ENCODE data around the gene MFSD6. TPM values are rescaled to one million over a fixed set of nuclear protein-coding genes. Genes with fewer than 3 reads are reported as not detected.
A peak's percentile ranks its signal among the peaks of the same experiment; 100 is the strongest.

MFSD6 gene
- total RNA-seq, 2 donors from 2014 or later, result 1.2 to 3.2 TPM

GRCh38 chr2:190533175-190533967 lies 125.2 kb downstream of the MFSD6 start:
- Histone ChIP-seq H3K4me3 (ENCODE audit: low read length) (peak overlapping the region; percentile 84), H3K4me1 (ENCODE audit: control insufficient read depth, insufficient read depth, low read length) (peaks cover 8% of the 10 kb centered on the region), H3K27me3 (ENCODE audit: control insufficient read depth, insufficient read depth, low read length, poor library complexity, severe bottlenecking) (no peaks in the 10 kb centered on the region), H3K36me3 (ENCODE audit: control insufficient read depth, insufficient read depth, low read length) (no peaks in the 10 kb centered on the region), H3K27ac (ENCODE audit: low read depth, low read length) (no peak overlapping the region), H3K9ac (ENCODE audit: extremely low read depth, low read length, poor library complexity, severe bottlenecking) (no peak overlapping the region), H3K9me3 (ENCODE audit: control insufficient read depth, low read length) (peaks cover 15% of the 10 kb centered on the region)
- Mint-ChIP-seq H3K9me3 (peaks cover 15% of the 10 kb centered on the region), H3K27me3 (ENCODE audit: insufficient read depth) (peaks cover 5% of the 10 kb centered on the region), H3K4me1 (peaks cover 24% of the 10 kb centered on the region), H3K27ac (no peak overlapping the region), H3K36me3 (ENCODE audit: low read depth) (peaks cover 10% of the 10 kb centered on the region), H3K4me3 (peak overlapping the region; percentile 73)
- no peak for DNase-seq
- TF ChIP-seq CTCF (conservative IDR thresholded peaks at IDR 0.05), result no peak
- 88 to 90% methylated on average over 6 to 10 of the region's 10 CpGs for WGBS, 2 experiments (ENCODE audit: insufficient coverage in 1 of 2, insufficient read length in 1 of 2)

GRCh38 chr2:190533968-190534309 lies 125.8 kb downstream of the MFSD6 start:
- Mint-ChIP-seq H3K27me3 (ENCODE audit: insufficient read depth) (peaks cover 5% of the 10 kb centered on the region), H3K36me3 (ENCODE audit: low read depth) (peaks cover 10% of the 10 kb centered on the region), H3K4me1 (peaks cover 24% of the 10 kb centered on the region), H3K27ac (peak overlapping the region; percentile 94), H3K4me3 (peak overlapping the region; percentile 73), H3K9me3 (peaks cover 21% of the 10 kb centered on the region)
- peak overlapping the region; percentile 49 for H3K9ac ChIP-seq (ENCODE audit: extremely low read depth, low read length, poor library complexity, severe bottlenecking)
- H3K4me3 ChIP-seq (ENCODE audit: low read length), result peak overlapping the region; percentile 84
- WGBS, 2 experiments (ENCODE audit: insufficient coverage in 1 of 2, insufficient read length in 1 of 2), result 66 to 70% methylated on average over 13 of the region's 13 CpGs
- no peak for TF ChIP-seq CTCF (conservative IDR thresholded peaks at IDR 0.05)
- H3K27me3 ChIP-seq (ENCODE audit: control insufficient read depth, insufficient read depth, low read length, poor library complexity, severe bottlenecking), result no peaks in the 10 kb centered on the region
- H3K9me3 ChIP-seq (ENCODE audit: control insufficient read depth, low read length), result peaks cover 20% of the 10 kb centered on the region
- H3K4me1 ChIP-seq (ENCODE audit: control insufficient read depth, insufficient read depth, low read length), result peaks cover 8% of the 10 kb centered on the region
- peak overlapping the region; percentile 79 for H3K27ac ChIP-seq (ENCODE audit: low read depth, low read length)
- H3K36me3 ChIP-seq (ENCODE audit: control insufficient read depth, insufficient read depth, low read length), result no peaks in the 10 kb centered on the region
- DNase-seq, result no peak

- Mint-ChIP-seq H3K4me1 (peaks cover 21% of the 10 kb centered on the region), H3K27me3 (ENCODE audit: insufficient read depth) (peaks cover 3% of the 10 kb centered on the region), H3K27ac (peak within 1 kb of the TSS; percentile 94), H3K4me3 (peak within 1 kb of the TSS; percentile 73), H3K9me3 (peaks cover 25% of the 10 kb centered on the region), H3K36me3 (ENCODE audit: low read depth) (peaks cover 14% of the 10 kb centered on the region)
- H3K9ac ChIP-seq (ENCODE audit: extremely low read depth, low read length, poor library complexity, severe bottlenecking), result peak within 1 kb of the TSS; percentile 49
- no peak for TF ChIP-seq CTCF (conservative IDR thresholded peaks at IDR 0.05)
- no peaks in the 10 kb centered on the region for H3K27me3 ChIP-seq (ENCODE audit: control insufficient read depth, insufficient read depth, low read length, poor library complexity, severe bottlenecking)
- H3K9me3 ChIP-seq (ENCODE audit: control insufficient read depth, low read length), result peaks cover 25% of the 10 kb centered on the region
- H3K27ac ChIP-seq (ENCODE audit: low read depth, low read length), result peak within 1 kb of the TSS; percentile 79
- peaks cover 8% of the 10 kb centered on the region for H3K4me1 ChIP-seq (ENCODE audit: control insufficient read depth, insufficient read depth, low read length)
- peak within 1 kb of the TSS; percentile 84 for H3K4me3 ChIP-seq (ENCODE audit: low read length)
- peak; percentile 94 for DNase-seq
- WGBS, 2 experiments (ENCODE audit: insufficient coverage in 1 of 2, insufficient read length in 1 of 2), result 1 to 6% methylated on average over 35 to 92 of the region's 92 CpGs
- no peaks in the 10 kb centered on the region for H3K36me3 ChIP-seq (ENCODE audit: control insufficient read depth, insufficient read depth, low read length)
Measured at GRCh38 chr2:190534310-190535120, 126.4 kb downstream of the MFSD6 start, which contains the start of gene NEMP2. NEMP2 (minus strand) TSS chr2:190534722; CDS start chr2:190534655, 67 bp downstream.
